IPS-18c (cell line): ENCODE results near the gene JAGN1.
"Not testable (repeated sequence)": the region's sequence is repeated elsewhere in the genome, so short reads cannot be mapped to it uniquely, and the experiment has no call there.

Experiments used
- H3K4me3 ChIP-seq: 2 replicates; pipeline ENCODE4 v1.7.0; 2013; ENCODE audit warnings: low read depth, mild to moderate bottlenecking, low read length, moderate library complexity; ENCODE audit not compliant: insufficient read depth
- H3K9me3 ChIP-seq: one replicate; pipeline ENCODE4 v1.6.1; 2013; ENCODE audit warnings: mild to moderate bottlenecking, low read length, moderate library complexity; ENCODE audit not compliant: control insufficient read depth, insufficient read depth

Gene JAGN1

DNA sequence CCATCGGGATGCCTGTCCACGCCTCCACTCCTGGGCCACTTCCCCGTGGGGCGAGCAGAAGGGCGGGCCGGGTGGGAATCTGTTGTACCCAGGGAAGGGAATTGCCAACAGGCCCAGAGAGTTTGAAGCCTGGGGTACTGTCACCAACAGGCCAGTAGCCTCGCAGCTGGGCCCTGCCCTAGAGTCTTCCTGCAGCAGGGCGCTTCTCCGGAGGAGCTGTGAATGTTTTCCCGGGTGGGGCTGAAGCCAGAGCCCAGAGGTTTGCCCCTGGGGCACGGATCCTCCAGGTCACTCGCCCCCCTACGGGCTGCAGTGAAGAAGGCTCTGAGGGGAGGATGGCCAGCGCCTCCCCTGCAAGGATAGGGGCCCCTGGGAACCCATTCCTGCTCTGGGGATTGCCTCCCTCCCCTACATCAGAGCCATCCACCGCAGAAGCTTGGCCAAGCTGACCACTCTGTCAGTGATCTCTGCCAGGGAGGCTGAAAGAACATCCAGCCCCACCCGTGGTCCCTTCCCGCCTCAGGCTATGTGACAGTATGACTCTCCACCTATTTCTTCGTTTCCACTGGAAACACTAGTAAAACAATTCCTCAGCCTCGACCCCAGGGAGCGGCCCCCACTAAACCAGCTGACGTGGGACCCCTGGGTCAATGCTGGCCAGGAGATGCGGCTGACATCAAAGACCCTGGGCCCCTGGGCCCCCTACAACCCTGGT, 27.2 kb upstream of the JAGN1 start:
- no peak overlapping the region for H3K4me3 ChIP-seq
- no peaks in the 10 kb centered on the region for H3K9me3 ChIP-seq

DNA sequence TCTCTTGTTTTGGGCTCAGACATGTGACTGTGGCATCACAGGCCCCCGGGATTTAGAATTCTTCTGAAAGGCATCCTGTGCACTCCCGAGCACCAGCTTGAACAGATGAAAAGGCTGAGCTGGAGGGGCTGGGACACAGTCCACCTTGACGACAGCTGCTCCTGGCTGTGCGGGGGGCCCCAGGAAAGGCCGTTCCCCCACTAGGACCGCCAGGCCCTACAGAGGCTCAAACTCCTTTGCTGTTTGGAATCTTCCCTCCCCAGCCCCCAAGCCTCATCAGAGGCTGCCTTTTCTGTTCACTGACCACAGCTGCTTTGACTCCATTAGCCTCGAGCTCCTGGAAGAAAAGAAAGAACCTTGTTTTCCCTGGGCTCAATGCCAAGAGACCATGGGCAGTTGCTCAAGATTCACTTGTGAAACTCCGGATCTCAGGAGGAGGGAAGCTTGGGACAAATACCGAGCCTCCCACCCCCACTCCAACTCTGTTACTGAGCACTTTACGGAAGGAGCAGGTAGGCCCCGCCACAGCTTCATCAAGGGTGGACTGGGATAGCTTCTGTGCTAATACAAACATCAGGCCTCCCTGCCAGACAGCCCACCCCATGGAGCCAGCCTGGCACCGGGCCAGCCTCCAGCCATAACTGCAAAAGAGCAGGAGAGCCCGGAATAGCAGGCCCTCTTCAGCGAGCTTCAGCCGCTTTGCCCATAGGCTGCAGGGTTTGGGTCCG, 26.0 kb upstream of the JAGN1 start:
- Histone ChIP-seq H3K4me3 (no peak overlapping the region), H3K9me3 (no peaks in the 10 kb centered on the region)

DNA sequence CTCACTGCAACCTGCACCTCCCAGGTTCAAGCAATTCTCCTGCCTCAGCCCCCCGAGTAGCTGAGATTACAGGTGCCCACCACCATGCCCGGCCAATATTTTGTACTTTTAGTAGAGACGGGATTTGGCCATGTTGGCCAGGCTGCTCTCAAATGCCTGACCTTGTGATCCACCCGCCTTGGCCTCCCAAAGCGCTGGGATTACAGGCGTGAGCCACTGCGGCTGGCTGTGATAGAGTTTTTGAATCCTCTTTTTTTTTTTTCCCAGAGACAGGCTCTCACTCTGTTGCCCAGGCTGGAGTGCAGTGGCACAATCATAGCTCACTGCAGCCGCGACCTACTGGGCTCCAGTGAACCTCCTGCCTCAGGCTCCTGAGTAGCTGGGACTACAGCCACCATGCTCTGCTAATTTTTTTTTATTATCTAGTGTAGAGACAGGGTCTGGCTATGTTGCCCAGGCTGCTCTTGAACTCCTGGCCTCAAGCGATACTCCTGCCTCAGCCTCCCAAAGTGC, 25.2 kb upstream of the JAGN1 start:
- not testable (repeated sequence) for H3K9me3 ChIP-seq, H3K4me3 ChIP-seq

DNA sequence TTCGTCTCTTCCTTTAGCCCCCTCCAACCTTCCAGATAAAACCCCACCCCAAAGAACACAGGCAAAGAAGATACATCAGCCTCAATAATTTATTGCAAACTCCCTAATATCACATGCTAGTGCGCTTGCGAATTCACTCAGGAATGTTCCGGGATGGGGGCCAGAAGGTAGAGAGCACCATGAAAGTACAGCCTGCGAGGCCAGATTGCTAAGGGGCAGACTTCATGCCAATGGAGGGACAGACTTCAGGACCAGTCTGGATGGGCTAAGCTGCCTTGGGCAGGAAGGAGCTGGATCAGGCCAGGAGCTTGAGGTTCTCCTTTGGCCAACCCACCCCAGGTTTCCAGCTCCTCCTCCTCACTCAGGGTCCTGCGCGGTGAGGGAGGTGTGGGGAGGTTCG, 23.8 kb upstream of the JAGN1 start:
- H3K9me3 ChIP-seq = no peaks in the 10 kb centered on the region
- H3K4me3 ChIP-seq = no peak overlapping the region

DNA sequence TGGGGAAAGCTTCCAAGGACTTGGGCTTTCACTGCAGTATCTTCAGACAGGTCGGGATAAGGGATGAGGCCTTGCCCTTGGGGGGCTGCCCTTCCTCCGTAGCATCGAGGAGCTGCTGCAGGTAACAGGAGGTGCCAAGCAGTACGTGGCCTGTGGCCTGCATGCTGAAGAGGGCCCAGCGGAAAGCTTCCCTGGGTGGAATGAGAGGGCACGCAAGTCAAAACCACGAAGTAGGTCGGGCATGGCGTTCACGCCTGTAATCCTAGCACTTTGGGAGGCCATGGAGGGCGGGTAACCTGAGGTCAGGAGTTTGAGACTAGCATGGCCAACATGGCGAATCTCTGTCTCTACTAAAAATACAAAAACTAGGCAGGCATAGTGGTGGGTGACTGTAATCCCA, 23.3 kb upstream of the JAGN1 start:
- no peaks in the 10 kb centered on the region for H3K9me3 ChIP-seq

DNA sequence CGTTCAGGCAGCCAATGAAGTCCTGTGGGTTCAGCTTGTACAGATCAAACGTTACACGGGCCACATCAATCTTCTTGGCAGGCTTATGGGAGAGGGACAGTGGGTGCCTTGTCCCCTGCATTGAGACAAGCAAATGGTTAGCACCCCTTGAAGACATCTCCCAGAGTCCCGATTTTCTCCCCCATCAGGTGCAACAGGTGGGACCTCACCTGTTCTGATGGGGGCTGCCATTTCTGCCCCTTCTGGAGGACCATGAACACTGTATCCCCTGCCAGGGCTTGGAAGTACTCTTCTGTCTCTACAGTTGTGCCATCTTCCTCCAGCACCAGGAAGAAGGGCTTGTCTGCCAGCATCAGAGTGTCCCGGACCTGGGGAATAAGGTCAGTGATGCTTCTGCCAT, 20.5 kb upstream of the JAGN1 start:
- H3K9me3 ChIP-seq = no peaks in the 10 kb centered on the region
- H3K4me3 ChIP-seq = no peak overlapping the region

More for the DNA sequence above, 23.3 kb upstream of the JAGN1 start:
- no peak overlapping the region for H3K4me3 ChIP-seq

DNA sequence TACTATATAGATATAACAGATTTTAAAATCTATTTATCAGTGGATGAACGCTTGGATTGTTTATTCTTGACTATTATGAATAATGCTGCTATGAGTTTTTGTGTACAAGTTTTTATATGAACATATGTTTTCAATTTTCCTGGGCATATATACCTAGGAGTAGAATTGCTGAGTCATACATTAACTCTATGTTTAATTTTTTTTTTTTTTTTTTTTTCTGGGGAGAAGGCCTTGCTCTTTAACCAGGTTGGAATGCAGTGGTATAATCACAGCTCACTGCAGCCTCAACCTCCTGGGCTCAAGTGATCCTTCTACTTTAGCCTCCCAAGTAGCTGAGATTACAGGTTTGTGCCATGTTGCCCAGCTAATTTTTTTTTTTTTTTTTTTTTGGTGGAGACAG, 19.4 kb upstream of the JAGN1 start:
- no peaks in the 10 kb centered on the region for H3K9me3 ChIP-seq
- H3K4me3 ChIP-seq = no peak overlapping the region

DNA sequence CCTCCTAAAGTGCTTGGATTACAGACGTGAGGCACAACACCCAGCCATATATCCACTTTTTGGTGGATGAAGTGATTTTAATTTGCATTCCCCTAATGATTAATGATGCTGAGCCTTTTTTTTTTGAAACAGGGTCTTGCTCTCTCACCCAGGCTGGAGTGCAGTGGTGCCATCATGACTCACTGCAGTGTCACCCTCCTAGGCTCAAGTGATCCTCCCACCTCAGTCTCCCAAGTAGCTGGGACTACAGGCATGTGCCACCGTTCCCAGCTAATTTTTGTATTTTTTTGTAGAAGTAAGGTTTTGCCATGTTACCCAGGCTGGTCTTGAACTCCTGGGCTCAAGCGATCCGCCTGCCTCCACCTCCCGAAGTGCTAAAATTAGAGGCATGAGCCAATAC, 18.3 kb upstream of the JAGN1 start:
- not testable (repeated sequence) for H3K9me3 ChIP-seq, H3K4me3 ChIP-seq

DNA sequence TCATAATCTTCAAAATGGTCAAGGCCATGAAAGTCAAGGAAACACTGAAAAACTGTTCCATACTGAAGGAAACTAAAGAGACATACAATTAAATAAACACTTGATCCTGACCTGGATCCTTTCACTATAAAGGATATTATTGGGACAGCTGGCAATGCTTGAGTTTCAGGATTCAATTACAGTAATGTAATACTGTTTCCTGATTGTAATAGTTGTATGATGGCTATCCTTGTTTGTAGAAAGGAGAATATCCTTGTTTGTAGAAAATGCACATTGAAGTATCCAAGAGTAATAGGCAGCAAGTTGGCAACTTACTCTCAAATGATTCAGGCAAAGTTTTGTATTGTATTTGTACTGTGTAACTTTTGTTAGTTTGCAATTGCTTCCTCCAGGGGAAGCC, 15.0 kb upstream of the JAGN1 start:
- Histone ChIP-seq H3K4me3 (no peak overlapping the region), H3K9me3 (no peaks in the 10 kb centered on the region)

DNA sequence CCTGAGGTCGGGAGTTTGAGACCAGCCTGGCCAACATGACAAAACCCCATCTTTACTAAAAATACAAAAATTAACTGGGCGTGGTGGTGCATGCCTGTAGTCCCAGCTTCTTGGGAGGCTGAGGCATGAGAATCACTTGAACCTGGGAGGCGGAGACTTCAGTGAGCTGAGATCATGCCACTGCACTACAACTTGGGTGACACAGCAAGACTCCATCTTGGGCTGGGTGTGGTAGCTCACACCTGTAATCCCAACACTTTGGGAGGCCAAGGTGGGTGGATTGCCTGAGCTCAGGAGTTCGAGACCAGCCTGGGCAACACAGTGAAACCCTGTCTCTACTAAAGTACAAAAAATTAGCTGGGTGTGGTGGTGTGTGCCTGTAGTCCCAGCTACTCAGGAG, 14.2 kb upstream of the JAGN1 start:
- H3K4me3 ChIP-seq, H3K9me3 ChIP-seq: not testable (repeated sequence)

DNA sequence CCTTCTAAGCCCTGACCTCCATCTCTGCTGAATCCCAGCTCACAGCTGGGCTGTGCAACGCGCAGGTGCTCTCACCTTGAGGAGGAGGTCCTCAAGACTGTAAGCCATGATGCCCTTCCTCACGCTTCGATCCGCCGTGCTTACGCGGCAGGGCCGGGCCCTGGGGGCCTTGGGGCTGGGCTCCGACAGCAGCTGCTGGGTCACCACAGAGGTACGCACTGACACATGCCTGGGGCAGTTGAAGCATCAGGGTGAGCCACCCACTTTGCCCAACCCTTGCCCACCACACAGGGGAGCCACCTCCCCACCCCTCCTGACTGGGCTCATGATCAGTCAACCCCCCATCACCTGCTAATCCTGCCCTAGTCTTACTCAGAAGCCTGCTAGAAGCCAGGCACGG, 13.4 kb upstream of the JAGN1 start:
- H3K9me3 ChIP-seq = no peaks in the 10 kb centered on the region

DNA sequence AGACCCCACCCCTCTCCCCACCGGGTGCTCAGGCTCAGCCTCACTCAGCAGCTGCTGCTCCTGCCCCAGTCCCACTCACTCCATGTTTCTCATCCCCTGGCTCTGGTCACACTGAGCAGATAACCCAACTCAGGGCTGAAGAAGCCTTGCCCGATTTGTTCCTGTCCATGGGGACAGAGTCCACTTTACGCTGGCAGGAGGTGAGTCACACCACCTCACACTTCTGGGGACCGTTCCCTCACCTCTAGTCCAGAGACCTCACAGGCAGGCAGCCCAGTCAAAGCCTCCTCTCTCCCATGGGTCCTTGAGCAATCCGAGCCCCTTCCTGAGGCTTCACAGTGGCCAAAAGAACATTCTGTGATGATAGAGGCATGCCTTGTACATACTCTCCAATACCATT, 11.7 kb upstream of the JAGN1 start:
- Histone ChIP-seq H3K9me3 (peaks cover 2% of the 10 kb centered on the region), H3K4me3 (no peak overlapping the region)

More for the DNA sequence above, 13.4 kb upstream of the JAGN1 start:
- no peak overlapping the region for H3K4me3 ChIP-seq

DNA sequence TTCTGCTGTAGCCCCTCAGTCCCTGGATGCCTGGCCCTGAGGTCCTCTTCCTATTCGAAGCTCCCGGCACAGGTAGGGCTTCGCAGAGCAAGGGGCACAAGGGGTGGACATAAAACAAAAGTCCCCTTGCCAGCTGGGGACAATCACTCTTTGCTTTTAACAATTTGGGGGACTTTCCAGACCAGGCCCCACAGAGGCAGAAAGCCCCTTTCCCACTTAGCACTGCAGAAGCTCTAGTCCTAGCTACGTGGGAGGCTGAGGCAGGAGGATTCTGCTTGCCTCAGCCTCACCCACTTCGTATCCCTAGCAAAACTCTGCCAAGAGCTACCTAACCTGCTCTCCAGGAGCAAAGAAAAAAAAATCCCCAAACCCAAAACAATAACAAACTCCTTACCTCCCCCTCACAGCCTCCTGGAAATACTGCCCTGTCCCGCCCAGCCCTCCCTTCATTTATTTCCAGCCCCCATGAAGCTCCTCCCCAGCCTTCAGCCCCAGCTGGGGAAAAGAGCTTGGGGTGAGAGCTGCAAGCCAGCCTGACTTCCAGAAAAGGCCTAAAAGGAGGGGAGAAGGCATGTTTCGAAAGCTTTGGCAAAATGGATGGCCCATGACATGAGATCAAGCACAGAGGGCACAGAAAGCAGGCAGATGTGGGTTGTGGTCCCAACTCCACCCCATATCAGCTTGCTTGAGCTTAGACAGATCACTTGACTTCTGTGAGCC, 10.4 kb upstream of the JAGN1 start, which contains the start of gene CIDEC:
CIDEC (minus strand) TSS at position 424 of the 720 bp plus-strand sequence. CDS start 1,767 bp downstream, outside the sequence.
- H3K9me3 ChIP-seq = peaks cover 2% of the 10 kb centered on the region
- H3K4me3 ChIP-seq = no peak within 1 kb of the TSS

DNA sequence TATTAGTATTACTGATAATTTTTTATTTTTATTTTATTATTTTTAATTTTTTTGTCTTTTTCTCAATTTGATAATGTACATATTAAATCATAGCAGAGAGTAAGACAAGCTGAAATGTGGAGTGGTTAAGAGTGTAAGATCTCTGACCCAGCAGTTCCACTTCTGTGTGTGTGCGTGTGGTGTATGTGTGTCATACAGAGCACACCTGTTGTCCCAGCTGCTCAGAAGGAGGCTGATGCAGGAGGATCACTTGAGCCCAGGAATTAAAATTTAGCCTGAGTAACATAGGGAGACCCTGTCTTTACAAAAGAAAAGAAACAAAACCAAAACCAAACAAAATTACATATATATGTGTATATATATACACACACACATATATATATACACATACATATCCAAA, 9.0 kb upstream of the JAGN1 start:
- no peak overlapping the region for H3K4me3 ChIP-seq
- H3K9me3 ChIP-seq = peaks cover 2% of the 10 kb centered on the region

DNA sequence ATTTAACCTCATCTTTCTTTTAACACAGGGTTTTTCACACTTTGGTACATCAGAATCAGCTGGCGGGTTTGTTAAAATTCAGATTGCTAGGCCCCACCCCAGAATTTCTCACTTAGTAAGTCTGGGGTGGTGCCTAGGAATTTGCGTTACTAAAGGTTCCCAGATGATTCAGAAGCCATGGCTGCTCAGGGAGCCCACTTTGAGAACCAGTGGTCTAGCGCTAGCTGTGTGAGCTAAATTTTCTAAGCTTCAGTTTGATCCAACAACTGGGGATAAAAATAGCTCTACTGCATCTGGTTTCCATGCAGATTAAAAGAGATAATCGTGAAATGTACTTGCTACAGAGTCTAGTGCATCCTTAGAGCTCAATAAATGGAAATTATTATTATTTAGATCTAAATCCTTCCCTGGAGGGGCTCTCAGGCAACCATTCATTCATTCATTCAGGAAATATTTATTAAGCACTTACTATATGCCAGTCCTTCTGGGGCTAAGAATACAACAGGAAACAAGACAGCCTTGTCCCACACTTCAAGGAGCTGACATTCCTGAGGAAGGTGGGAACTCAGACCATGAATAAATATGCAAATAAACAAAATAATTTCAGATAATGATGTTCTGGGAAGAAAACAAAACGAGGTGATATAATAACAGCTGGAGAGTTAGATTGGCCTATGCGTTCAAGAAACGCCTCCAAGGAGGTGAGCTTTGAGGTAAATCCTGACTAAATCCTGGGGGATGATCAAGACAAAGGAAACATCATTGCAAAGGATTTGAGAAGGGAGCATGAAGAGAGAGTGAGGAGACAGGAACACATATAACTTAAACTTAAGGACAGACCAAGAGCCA, 6.5 kb upstream of the JAGN1 start:
- Histone ChIP-seq H3K9me3 (peaks cover 2% of the 10 kb centered on the region), H3K4me3 (no peak overlapping the region)

DNA sequence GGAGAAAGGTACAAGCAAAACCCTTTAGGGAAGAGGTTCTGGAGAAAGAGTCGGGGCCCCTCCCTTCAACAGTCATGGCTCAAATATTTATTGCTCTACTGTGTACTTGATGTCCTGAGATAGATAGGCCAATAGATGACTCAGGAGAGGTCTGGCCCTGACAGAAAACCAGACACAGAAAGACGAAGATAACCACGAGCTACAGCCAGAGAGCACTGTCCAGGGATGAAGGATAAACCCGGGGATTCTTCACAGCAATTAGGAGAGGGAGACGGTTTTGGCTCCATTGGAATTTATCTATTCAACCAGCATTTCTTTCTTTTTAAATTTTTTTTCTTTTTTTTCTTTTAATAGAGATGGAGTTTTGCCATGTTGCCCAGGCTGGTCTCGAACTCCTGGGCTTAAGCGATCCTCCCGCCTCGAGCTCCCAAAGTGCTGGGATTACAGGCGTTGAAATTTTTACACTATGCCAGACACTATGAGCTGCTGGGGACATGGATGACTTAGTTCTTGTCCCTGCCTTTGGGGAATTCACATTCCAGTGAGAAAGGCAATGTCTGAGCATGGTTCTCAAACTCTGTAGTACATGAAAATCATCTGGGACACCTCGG, 5.8 kb upstream of the JAGN1 start:
- Histone ChIP-seq H3K4me3 (no peak overlapping the region), H3K9me3 (peaks cover 2% of the 10 kb centered on the region)

DNA sequence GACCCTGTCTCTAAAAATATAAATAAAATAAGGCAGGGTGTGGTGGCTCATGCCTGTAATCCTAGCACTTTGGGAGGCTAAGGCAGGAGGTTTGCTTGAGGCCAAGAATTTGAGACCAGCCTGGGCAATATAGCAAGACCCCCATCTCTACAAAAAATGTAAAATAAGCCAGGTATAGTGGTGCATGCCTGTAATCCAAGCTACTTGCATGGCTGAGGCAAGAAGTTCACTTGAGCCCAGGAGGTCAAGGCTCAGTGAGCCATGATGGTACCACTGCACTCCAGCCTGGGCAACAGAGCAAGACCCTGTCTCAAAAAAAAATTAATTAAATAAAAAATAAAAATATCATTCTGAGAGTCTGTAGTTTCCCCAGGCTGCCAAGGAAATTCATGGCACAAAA, 4.1 kb upstream of the JAGN1 start:
- peaks cover 2% of the 10 kb centered on the region for H3K9me3 ChIP-seq
- H3K4me3 ChIP-seq = no peak overlapping the region
